Hippocampal formation (tissue), 2 donors: Measurements from ENCODE around the gene KRTAP6-3.

Experiments used
- DNase-seq, 2 donors: peaks; one replicate each; lab custom pipeline; 2025; lab: John Stamatoyannopoulos, UW

The KRTAP6-3 gene, protein sequence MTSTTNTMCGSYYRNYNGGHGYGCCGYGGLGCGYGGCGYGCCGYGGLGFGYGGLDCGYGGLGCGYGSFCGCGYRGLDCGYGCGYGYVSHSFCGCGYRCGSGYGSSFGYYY

DNA sequence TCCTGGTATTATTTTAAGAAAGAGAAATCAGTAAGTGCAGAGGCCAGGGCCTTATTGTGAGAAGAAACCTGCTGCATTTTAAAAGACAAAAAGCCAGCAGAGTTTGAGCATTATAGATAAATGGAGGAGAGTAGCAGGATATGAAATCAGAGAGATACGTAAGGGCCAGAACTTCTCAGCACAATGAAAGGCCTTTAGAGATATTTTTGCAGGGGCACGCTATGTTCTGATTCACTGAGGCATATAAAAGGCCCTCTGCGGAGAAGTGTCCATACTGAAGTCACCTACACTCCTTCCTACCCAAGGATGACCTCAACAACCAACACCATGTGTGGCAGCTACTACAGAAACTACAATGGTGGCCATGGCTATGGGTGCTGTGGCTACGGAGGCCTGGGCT lies at the start of gene KRTAP6-3:
Gene KRTAP6-3, plus strand, starts transcription at position 301 of the 400 bp plus-strand sequence. Its CDS starts 6 bp downstream, at position 307.
- DNase-seq: no peak

- no peak for DNase-seq
Measured at GRCh38 chr21:30552782-30553181, 39.5 kb upstream of the KRTAP6-3 start.

DNA sequence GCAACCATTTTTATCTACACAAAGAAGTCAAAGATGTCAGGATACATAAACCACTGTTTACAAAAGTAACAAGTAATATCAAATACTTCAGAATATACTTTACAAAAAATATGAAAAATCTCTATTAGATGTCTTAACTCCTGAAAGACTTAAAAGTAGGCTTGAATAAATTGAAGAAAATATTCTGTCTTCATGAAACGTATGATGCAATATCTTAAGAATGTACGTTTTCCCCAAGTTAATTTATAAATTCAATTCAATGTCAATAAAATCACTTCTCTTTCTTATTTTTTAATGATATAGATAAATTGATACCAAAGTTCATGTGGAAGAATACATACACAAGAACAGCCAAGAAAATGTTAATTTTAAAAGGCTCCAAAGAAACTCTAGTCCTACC lies 37.1 kb upstream of the KRTAP6-3 start:
- no peak for DNase-seq

DNA sequence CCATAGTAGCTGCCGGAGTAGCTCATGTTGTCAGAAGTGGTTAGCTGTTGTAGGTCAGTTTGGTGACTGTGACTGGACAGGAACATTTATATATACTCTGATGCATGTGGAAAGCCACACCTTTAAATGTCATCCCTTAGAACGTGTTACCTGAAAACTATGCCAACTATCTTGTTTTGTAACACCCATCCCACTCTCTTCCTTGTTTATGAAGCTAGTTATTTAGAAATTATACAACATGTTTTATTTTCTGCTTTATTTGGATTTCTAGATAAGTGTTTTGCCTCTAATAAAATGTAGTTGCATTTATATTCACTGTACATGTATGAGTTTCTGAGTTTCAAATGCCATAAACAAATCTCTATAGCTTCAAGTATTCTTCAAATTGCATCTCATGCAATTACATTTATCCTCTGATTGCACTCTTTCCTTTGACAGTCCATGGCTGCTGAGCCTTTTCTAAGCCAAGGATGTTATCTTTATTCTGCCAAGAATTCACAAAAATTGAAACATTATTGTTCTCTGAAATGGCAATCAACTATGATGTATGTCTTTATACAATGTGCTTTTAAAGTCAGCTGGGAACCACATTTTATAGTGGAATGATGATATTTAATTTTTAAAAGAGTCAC lies 30.9 kb upstream of the KRTAP6-3 start, which contains the start of gene KRTAP19-7:
Gene KRTAP19-7, minus strand, starts transcription at position 51 of the 632 bp plus-strand sequence. Its CDS starts 25 bp downstream, at position 26.
- no peak for DNase-seq

GRCh38 chr21:30561957-30562356 lies 30.3 kb upstream of the KRTAP6-3 start:
- DNase-seq: no peak

GRCh38 chr21:30563072-30563471 lies 29.2 kb upstream of the KRTAP6-3 start:
- DNase-seq: no peak

GRCh38 chr21:30563630-30564029 lies 28.6 kb upstream of the KRTAP6-3 start:
- DNase-seq: no peak

DNA sequence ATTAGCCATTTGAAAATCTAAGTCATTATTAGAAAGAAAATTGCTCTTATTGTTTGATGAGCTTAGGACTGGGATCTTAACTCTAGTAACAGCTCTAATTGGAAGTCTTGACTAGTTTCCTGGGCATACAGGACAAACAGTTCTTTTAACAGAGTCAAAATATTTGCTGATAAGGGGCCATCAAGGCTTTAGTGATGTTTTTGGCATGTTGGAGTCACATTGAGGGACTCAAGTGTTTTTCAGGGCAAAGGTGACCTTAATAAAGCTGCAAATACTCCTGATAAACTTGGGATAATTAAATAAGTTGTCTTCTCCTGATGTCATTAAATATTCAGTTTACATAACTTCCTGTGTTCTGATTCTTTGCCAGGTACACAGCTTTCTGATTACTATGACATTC lies 24.6 kb upstream of the KRTAP6-3 start:
- DNase-seq: no peak

DNA sequence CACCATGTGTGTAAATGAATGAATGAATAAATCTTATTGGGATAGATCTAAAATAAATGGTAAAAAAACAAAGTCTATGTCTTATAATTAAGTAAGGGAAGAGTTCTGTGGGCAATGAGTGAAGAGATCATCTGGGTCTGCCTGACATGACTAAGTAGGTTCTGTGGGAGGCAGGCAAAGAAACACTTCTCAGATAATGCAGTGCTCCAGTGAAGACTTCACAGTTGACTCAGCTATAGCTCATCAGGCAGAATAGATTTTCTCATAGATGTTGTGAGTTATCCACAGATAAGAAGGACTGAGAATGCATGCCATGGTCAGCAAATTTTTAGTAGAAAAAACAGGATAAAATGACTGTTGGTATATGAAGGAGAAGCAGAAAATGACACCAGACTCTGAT lies 14.5 kb upstream of the KRTAP6-3 start:
- no peak for DNase-seq

- DNase-seq: no peak
Measured at GRCh38 chr21:30579346-30579745, 12.9 kb upstream of the KRTAP6-3 start.

DNA sequence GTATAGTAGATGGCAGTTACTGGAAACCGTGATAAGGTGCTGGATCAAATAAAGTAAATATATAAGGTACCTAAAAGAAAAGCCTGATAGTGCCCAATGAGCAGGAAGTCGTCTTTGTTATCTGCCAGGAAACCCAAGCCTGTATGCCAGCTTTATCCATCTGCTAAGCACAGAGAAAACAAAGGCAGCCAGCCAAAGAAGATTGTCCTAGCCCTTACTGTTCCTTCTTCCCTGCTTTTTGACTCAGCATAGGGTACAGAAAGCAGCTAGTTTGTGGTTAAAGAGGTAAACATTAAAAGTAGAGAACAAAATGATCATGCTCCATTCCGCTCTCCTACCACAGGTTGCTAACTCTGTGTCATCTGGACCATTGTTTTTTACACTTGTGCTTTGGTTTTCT lies 12.1 kb upstream of the KRTAP6-3 start:
- DNase-seq: no peak

- DNase-seq: no peak
Measured at GRCh38 chr21:30582870-30583269, 9.4 kb upstream of the KRTAP6-3 start.

DNA sequence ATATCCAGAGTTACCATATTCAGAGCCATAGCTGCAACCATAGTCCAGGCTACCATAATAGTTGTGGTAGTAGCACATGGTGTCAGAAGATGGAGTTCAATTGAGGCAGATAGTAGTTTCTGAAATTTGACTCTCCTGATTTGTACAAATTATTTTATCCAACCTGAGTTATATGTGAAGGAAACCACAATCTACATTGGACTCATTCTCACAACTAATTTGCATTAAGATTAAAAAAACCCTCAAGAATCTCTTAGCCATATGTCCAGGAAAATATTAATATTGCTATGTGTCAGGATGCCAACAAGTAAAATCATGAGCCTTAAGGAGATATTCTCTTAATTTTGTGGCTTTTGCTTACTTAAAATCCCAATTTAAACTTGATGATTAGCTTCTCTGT lies 1.9 kb upstream of the KRTAP6-3 start, which contains the start of gene KRTAP22-2:
Gene KRTAP22-2, minus strand, starts transcription at position 101 of the 400 bp plus-strand sequence.
- no peak for DNase-seq

GRCh38 chr21:30598802-30599201 lies 6.6 kb downstream of the KRTAP6-3 start, which contains the start of gene KRTAP6-2:
KRTAP6-2 (minus strand) TSS chr21:30598902; CDS start chr21:30598874, 28 bp downstream.
- DNase-seq: no peak

DNA sequence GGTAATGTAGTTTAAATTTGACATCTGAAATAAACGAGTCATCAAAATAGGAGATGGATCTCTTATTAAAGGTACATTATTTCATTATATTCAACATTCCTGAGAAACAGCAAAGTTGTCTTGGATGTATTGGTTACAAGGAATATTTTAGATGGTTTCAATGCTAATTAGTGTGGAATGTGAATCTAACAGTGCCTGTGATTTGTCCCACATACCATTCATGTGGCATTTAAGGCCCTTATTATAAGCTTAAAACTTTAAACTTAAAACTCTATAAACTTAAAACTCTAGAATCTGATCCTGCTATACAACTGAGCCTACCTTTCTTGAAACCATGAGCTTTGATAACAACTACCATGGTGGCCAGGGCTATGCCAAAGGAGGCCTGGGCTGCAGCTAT lies 8.5 kb downstream of the KRTAP6-3 start, which contains the start of gene KRTAP22-1:
Gene KRTAP22-1, plus strand, starts transcription at position 301 of the 400 bp plus-strand sequence.
- DNase-seq: no peak

DNA sequence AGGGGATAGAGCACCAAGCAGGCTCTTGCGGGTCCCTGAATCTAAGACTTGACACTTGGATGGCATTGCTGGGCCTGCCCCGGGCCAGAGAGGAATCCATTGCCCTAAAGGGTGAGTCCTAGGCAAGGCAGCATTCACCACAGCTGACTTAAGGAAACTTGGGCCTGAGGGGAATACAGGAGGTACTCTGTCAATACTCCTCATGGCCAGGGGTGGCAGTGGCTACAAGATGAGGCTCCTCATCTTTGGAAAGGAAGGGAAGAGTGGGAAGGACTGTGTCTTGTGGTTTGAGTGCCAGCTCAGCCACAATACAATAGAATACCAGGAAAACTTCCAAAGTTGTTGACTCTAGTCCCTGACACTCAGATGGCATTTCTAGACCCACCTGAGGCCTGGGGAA lies 13.7 kb downstream of the KRTAP6-3 start:
- DNase-seq: no peak

DNA sequence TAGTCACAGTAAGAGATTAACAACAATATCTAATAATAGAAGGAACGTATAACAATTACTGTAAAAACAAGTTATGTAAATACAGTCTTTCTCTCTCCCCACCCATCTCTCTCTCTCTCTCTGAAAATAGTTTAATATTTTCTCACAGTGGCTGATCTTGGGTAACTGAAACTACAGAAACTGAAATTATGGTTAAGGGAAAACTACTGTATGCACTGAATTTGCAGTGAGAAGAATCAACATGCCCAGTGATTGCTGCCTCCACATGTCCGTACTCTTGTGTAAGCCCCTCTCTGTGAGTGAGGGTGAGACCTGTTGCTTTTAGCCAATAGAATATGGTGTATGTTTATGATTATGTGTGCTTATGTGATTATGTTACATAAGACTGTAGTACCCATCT lies 19.9 kb downstream of the KRTAP6-3 start:
- no peak for DNase-seq

DNA sequence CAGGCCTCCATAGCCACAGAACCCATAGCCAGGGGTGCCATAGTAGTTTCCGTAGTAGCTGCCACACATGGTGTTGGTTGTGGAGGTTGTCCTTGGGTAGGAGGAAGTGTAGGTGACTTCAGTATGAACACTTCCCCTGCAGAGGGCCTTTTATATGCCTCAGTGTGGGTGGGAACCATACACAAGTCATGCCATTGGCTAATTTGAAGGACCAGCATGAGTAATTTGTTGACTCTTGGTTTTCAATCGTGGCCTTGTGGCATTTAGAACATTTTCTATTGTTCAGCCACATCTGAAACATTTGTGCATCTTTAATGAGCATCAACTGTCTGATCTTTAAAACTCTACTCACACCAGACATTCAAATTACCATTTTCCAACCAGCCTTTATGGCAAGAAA lies 21.6 kb downstream of the KRTAP6-3 start, which contains the start of gene KRTAP6-1:
Gene KRTAP6-1, minus strand, starts transcription at position 95 of the 400 bp plus-strand sequence. Its CDS starts 26 bp downstream, at position 69.
- DNase-seq: no peak

GRCh38 chr21:30615199-30615598 lies 23.0 kb downstream of the KRTAP6-3 start:
- DNase-seq: no peak

DNA sequence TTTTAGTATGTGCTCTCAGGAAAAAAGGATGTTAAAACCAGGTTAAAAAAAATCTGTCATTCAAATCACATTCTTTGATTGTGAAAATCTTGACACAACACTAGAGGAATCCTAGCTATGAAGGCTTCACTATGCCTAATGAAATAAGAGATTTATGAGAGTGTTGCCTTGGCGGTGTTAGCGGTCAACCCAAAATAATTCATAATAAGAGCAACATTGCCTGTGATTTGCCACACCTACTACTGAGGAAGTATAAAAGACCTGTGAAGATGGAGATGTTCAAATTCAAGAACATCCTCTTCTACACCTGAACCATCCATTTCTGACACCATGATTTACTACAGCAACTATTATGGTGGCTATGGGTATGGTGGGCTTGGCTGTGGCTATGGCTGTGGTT lies 23.9 kb downstream of the KRTAP6-3 start, which contains the start of gene KRTAP20-1:
Gene KRTAP20-1, plus strand, starts transcription at position 301 of the 400 bp plus-strand sequence. Its CDS starts 30 bp downstream, at position 331.
- DNase-seq: no peak

- no peak for DNase-seq
Measured at GRCh38 chr21:30620080-30620479, 27.8 kb downstream of the KRTAP6-3 start.

GRCh38 chr21:30620522-30620921 lies 28.3 kb downstream of the KRTAP6-3 start, which contains the start of gene KRTAP20-4:
KRTAP20-4 (plus strand) TSS chr21:30620627.
- DNase-seq: no peak

GRCh38 chr21:30623362-30623761 lies 31.1 kb downstream of the KRTAP6-3 start:
- DNase-seq: no peak
